Measurements from ENCODE around the gene PRLR.

The PRLR gene

GRCh38 chr5:35030426-35031100 is 199.7 kb downstream of the PRLR start:
- Mint-ChIP-seq H3K36me3 (ENCODE audit: insufficient read depth) (no peaks in the 10 kb centered on the region), H3K27me3 (peaks cover 34 to 66% of the 10 kb centered on the region in 2 donors)
- ATAC-seq (replicated peaks), result no peak

DNA sequence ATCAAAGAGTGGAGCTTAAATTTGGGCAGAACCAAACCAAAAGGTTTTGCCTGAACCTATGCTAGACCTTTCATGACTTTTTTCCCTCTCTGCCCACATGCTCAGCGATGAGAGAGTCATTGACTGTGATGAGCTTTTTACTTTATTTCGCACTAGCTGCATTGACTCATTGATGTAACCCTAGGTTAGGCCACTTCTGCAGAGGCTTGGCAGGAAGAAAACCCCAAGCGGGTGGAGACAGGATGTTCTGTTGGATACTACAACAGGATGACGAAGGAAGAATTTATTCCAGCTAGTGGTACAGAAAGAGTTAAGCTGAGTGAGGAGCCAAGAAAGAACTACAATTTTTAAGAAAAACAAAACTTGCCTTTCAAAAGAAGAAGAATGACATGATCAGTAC is 201.0 kb downstream of the PRLR start:
- H3K27me3 Mint-ChIP-seq, result peaks cover 29 to 61% of the 10 kb centered on the region in 2 donors
- no peak overlapping the region for H3K27ac Mint-ChIP-seq
- H3K9me3 Mint-ChIP-seq, result no peaks in the 10 kb centered on the region
- H3K36me3 Mint-ChIP-seq (ENCODE audit: insufficient read depth), result no peaks in the 10 kb centered on the region
- no peaks in the 10 kb centered on the region for H3K4me1 Mint-ChIP-seq (ENCODE audit: low read depth in 2 of 2)
- DNase-seq (no peak), ATAC-seq (replicated peaks) (no peak)
- no peak overlapping the region for H3K4me3 Mint-ChIP-seq

More at GRCh38 chr5:35030426-35031100, 199.7 kb downstream of the PRLR start:
- H3K27ac Mint-ChIP-seq, result no peak overlapping the region
- no peak for DNase-seq
- H3K4me3 Mint-ChIP-seq, result no peak overlapping the region
- H3K4me1 Mint-ChIP-seq (ENCODE audit: low read depth in 2 of 2), result no peaks in the 10 kb centered on the region
- no peaks in the 10 kb centered on the region for H3K9me3 Mint-ChIP-seq

- DNase-seq (no peak), ATAC-seq (replicated peaks) (no peak)
- Mint-ChIP-seq H3K36me3 (ENCODE audit: insufficient read depth) (no peaks in the 10 kb centered on the region), H3K9me3 (no peaks in the 10 kb centered on the region), H3K4me3 (no peak overlapping the region), H3K4me1 (ENCODE audit: low read depth in 2 of 2) (no peaks in the 10 kb centered on the region), H3K27ac (no peak overlapping the region), H3K27me3 (peaks cover 21 to 44% of the 10 kb centered on the region in 2 donors)
Measured at GRCh38 chr5:35026941-35027340, 203.3 kb downstream of the PRLR start.

GRCh38 chr5:35026280-35026840 is 203.9 kb downstream of the PRLR start:
- Mint-ChIP-seq H3K4me3 (no peak overlapping the region), H3K36me3 (ENCODE audit: insufficient read depth) (no peaks in the 10 kb centered on the region), H3K27ac (no peak overlapping the region), H3K4me1 (ENCODE audit: low read depth in 2 of 2) (no peaks in the 10 kb centered on the region), H3K27me3 (peaks cover 21 to 44% of the 10 kb centered on the region in 2 donors), H3K9me3 (no peaks in the 10 kb centered on the region)
- no peak for ATAC-seq (replicated peaks)
- no peak for DNase-seq

DNA sequence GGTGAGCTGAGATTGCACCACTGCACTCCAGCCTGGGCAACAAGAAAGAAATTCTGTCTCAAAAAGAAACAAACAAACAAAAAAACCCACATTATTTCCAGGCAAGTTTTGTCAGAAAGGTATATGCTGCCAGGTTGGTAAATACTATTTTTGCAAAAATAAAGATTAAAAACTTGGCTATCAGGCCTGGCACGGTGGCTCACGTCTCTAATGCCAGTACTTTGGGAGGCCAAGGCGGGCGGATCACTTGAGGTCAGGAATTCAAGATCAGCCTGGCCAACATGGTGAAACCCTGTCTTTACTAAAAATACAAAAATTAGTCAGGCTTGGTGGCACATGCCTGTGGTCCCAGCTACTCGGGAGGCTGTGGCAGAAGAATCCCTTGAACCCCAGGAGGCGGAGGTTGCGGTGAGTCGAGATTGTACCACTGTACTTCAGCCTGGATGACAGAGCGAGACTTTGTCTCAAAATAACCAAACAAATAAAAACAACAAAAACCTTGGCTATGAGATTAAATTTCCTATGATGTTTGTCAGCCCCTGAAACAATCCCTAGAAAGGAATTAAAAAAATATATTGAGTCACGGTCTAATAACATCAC is 205.3 kb downstream of the PRLR start:
- H3K4me1 Mint-ChIP-seq (ENCODE audit: low read depth in 2 of 2), result no peaks in the 10 kb centered on the region
- H3K4me3 Mint-ChIP-seq, result no peak overlapping the region
- no peaks in the 10 kb centered on the region for H3K9me3 Mint-ChIP-seq
- H3K27me3 Mint-ChIP-seq, result peaks cover 17 to 44% of the 10 kb centered on the region in 2 donors
- DNase-seq, result no peak
- no peak for ATAC-seq (replicated peaks)
- no peaks in the 10 kb centered on the region for H3K36me3 Mint-ChIP-seq (ENCODE audit: insufficient read depth)
- H3K27ac Mint-ChIP-seq, result no peak overlapping the region

GRCh38 chr5:35023391-35024178 is 206.7 kb downstream of the PRLR start:
- H3K4me1 Mint-ChIP-seq (ENCODE audit: low read depth in 2 of 2), result no peaks in the 10 kb centered on the region
- ATAC-seq (replicated peaks) (no peak), DNase-seq (no peak)
- no peaks in the 10 kb centered on the region for H3K9me3 Mint-ChIP-seq
- H3K4me3 Mint-ChIP-seq, result no peak overlapping the region
- no peaks in the 10 kb centered on the region for H3K36me3 Mint-ChIP-seq (ENCODE audit: insufficient read depth)
- H3K27me3 Mint-ChIP-seq, result peaks cover 6 to 29% of the 10 kb centered on the region in 2 donors
- H3K27ac Mint-ChIP-seq, result no peak overlapping the region

- no peaks in the 10 kb centered on the region for H3K9me3 Mint-ChIP-seq
- no peak for DNase-seq
- H3K36me3 Mint-ChIP-seq (ENCODE audit: insufficient read depth), result peaks cover 2% of the 10 kb centered on the region
- H3K4me3 Mint-ChIP-seq, result no peak overlapping the region
- H3K27me3 Mint-ChIP-seq, result peaks cover 27 to 33% of the 10 kb centered on the region in 2 donors
- H3K4me1 Mint-ChIP-seq (ENCODE audit: low read depth in 2 of 2), result no peaks in the 10 kb centered on the region
- ATAC-seq (replicated peaks), result no peak
- H3K27ac Mint-ChIP-seq, result no peak overlapping the region
Measured at GRCh38 chr5:35016174-35017051, 213.9 kb downstream of the PRLR start.

DNA sequence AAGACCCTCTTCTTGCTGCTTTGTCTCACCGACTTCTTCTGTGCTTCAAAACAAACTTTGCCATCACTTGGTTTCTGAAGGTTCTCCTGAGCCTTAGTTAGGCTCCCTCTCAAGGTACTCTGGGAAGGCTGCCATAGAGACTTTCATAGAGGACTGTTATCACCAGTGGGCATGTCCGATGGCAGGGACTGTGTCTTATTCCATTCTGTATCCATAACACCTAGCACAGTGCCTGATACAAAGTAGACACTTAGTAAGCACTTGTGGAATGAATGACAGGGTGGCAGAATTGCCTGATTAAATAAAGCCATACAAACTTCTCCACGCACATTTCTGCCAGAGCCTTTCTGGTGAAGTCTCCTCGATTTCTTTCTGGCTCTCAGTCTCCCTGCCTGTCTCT is 215.2 kb downstream of the PRLR start:
- no peaks in the 10 kb centered on the region for H3K9me3 Mint-ChIP-seq
- no peak overlapping the region for H3K27ac Mint-ChIP-seq
- H3K36me3 Mint-ChIP-seq (ENCODE audit: insufficient read depth), result peaks cover 2% of the 10 kb centered on the region
- H3K27me3 Mint-ChIP-seq, result peaks cover 30 to 37% of the 10 kb centered on the region in 2 donors
- no peak for DNase-seq
- no peak for ATAC-seq (replicated peaks)
- H3K4me1 Mint-ChIP-seq (ENCODE audit: low read depth in 2 of 2), result no peaks in the 10 kb centered on the region
- no peak overlapping the region for H3K4me3 Mint-ChIP-seq

DNA sequence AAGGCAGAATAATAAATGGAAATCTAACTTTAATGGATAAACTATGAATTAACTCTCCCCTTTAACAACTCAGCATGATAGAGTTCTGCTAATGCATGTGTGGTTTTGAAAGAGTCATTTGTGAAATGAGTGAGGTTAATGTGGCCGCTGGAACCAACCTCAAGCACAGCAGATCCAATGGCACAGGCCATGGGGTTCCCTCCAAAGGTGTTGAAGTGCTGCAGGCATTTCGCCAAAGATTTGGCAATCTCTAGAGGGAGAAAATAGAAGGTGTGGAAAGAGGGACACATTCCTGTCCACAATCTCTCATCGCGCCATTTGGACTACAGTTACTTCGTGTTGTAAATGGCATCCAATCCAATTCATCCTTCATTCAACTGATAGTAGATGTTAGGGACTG is 217.5 kb downstream of the PRLR start:
- Mint-ChIP-seq H3K9me3 (no peaks in the 10 kb centered on the region), H3K27ac (no peak overlapping the region), H3K4me1 (ENCODE audit: low read depth in 2 of 2) (no peaks in the 10 kb centered on the region), H3K4me3 (no peak overlapping the region), H3K36me3 (ENCODE audit: insufficient read depth) (peaks cover 2% of the 10 kb centered on the region), H3K27me3 (peaks cover 44 to 49% of the 10 kb centered on the region in 2 donors)
- ATAC-seq (replicated peaks) (no peak), DNase-seq (no peak)

- Mint-ChIP-seq H3K9me3 (no peaks in the 10 kb centered on the region), H3K27me3 (peaks cover 44 to 52% of the 10 kb centered on the region in 2 donors)
Measured at GRCh38 chr5:35012365-35012764, 217.9 kb downstream of the PRLR start.

DNA sequence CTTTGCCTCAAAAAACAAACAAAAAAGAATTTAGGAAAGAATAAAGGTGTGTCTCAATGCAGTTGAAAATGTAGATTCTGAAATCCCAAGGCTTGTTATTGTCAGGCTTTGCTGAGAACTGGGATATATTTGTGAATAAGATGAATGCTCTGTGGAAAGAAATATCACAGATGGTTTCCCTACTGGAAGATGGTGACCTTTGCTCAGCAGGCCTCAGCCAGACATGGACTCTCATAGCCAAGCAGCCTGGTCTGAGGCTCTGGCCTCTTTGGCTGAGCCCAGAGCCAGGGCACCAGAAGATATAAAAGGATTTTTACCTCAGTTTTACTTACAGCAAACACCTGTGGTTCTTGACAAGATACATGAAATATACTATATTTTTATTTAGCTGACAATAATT is 219.6 kb downstream of the PRLR start:
- Mint-ChIP-seq H3K9me3 (no peaks in the 10 kb centered on the region), H3K27ac (no peak overlapping the region), H3K27me3 (peaks cover 43 to 49% of the 10 kb centered on the region in 2 donors), H3K36me3 (ENCODE audit: insufficient read depth) (peaks cover 2% of the 10 kb centered on the region), H3K4me3 (no peak overlapping the region), H3K4me1 (ENCODE audit: low read depth in 2 of 2) (no peaks in the 10 kb centered on the region)
- no peak for ATAC-seq (replicated peaks)
- DNase-seq, result no peak

More at GRCh38 chr5:35012365-35012764, 217.9 kb downstream of the PRLR start:
- no peak for ATAC-seq (replicated peaks)
- H3K4me1 Mint-ChIP-seq (ENCODE audit: low read depth in 2 of 2), result no peaks in the 10 kb centered on the region
- no peak overlapping the region for H3K4me3 Mint-ChIP-seq
- DNase-seq, result no peak
- H3K27ac Mint-ChIP-seq, result no peak overlapping the region
- peaks cover 2% of the 10 kb centered on the region for H3K36me3 Mint-ChIP-seq (ENCODE audit: insufficient read depth)

DNA sequence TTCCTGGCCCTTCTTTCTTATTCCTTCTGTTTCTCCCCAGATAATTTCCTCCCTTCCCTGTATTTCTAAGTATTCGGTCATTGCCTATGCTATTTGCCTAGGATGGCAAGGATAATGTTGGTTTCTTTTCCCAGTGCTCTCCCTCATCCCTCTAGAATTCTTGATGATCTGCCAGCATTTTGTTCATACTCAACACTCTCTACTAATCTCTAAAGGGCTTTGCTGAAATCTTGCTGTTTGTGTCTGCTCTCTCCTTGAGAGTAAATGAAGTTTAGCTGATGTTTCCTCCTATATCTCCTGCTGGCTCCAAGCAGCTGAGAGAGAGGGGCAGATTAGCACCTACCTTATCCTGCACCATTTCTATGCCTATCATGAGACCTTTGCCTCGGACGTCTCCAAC is 220.6 kb downstream of the PRLR start:
- Mint-ChIP-seq H3K9me3 (no peaks in the 10 kb centered on the region), H3K27ac (no peak overlapping the region), H3K4me3 (no peak overlapping the region), H3K36me3 (ENCODE audit: insufficient read depth) (peaks cover 2% of the 10 kb centered on the region), H3K4me1 (ENCODE audit: low read depth in 2 of 2) (no peaks in the 10 kb centered on the region), H3K27me3 (peaks cover 44 to 46% of the 10 kb centered on the region in 2 donors)
- ATAC-seq (replicated peaks) (no peak), DNase-seq (no peak)

GRCh38 chr5:35009019-35009418 is 221.3 kb downstream of the PRLR start:
- H3K36me3 Mint-ChIP-seq (ENCODE audit: insufficient read depth), result peaks cover 2% of the 10 kb centered on the region
- no peaks in the 10 kb centered on the region for H3K4me1 Mint-ChIP-seq (ENCODE audit: low read depth in 2 of 2)
- ATAC-seq (replicated peaks) (no peak), DNase-seq (no peak)
- H3K4me3 Mint-ChIP-seq, result no peak overlapping the region
- H3K27me3 Mint-ChIP-seq, result peaks cover 44 to 46% of the 10 kb centered on the region in 2 donors
- H3K27ac Mint-ChIP-seq, result no peak overlapping the region
- H3K9me3 Mint-ChIP-seq, result no peaks in the 10 kb centered on the region
